ENCODE results near the gene KCNN1. TPM values are rescaled to one million over a fixed set of nuclear protein-coding genes. Genes with fewer than 3 reads are reported as not detected.
A peak's percentile ranks its signal among the peaks of the same experiment; 100 is the strongest.

The KCNN1 gene
- total and polyA plus RNA-seq, 2 of the 4 experiments (the other 2 are of a cell fraction), result 0.09 TPM; not detected in 1

GRCh38 chr19:17975032-17975431 is 8.1 kb downstream of the KCNN1 start:
- peaks cover 22% of the 10 kb centered on the region for H3K27me3 ChIP-seq (ENCODE audit: control insufficient read depth, insufficient read depth, low read length)
- intact Hi-C loops (cut with micrococcal nuclease) (no loop called here), in situ Hi-C loops (cut with MboI; ENCODE audit: low sequenced_read_pairs) (no loop called here), dilution Hi-C loops (cut with HindIII; ENCODE audit: low sequenced_read_pairs, unreplicated experiment) (no loop called here)
- no peak overlapping the region for H2AK9ac ChIP-seq (replicated peaks; ENCODE audit: low read depth, low read length, poor library complexity)
- H3K9me3 ChIP-seq (ENCODE audit: control insufficient read depth, insufficient read depth, low read length), result no peaks in the 10 kb centered on the region
- no peaks in the 10 kb centered on the region for H4K20me1 ChIP-seq (ENCODE audit: insufficient read depth, low read length)
- H4K8ac ChIP-seq (ENCODE audit: low read depth in 2 of 2, low read length in 2 of 2), result no peak overlapping the region
- no peak overlapping the region for H2BK15ac ChIP-seq (ENCODE audit: low read depth, low read length)
- no peaks in the 10 kb centered on the region for H3K9me1 ChIP-seq (ENCODE audit: insufficient read depth, low read length)
- no peak overlapping the region for H2BK5ac ChIP-seq (ENCODE audit: low read depth, low read length, poor library complexity, severe bottlenecking)
- no TSS peak for BruUV-seq (replicated peaks)
- no peak overlapping the region for H2BK20ac ChIP-seq (ENCODE audit: low read depth, low read length)
- peak overlapping the region; percentile 33 for H2AFZ ChIP-seq (replicated peaks; ENCODE audit: low read length, poor library complexity)
- H3K79me1 ChIP-seq (ENCODE audit: low read depth in 1 of 2, low read length in 2 of 2), result no peaks in the 10 kb centered on the region
- no peaks in the 10 kb centered on the region for H3K36me3 ChIP-seq (ENCODE audit: control insufficient read depth, insufficient read depth, low read length)
- no peak overlapping the region for H4K91ac ChIP-seq (ENCODE audit: insufficient read depth, low read depth, low read length)
- H3K4ac ChIP-seq (ENCODE audit: low read depth, low read length), result no peak overlapping the region
- no peak overlapping the region for H3K14ac ChIP-seq (replicated peaks; ENCODE audit: low read depth, low read length)
- no peak overlapping the region for H4K5ac ChIP-seq (ENCODE audit: low read depth, low read length)
- DNase-seq (no peak), ATAC-seq (ENCODE audit: low read depth) (no peak)
- H3K18ac ChIP-seq (ENCODE audit: low read depth, low read length), result no peak overlapping the region
- no peak overlapping the region for H3K4me2 ChIP-seq (ENCODE audit: low read depth, low read length)
- no peak overlapping the region for H2AK5ac ChIP-seq (ENCODE audit: low read depth, low read length)
- no peak overlapping the region for H3K56ac ChIP-seq (ENCODE audit: extremely low read depth, insufficient read depth, low read length)
- H3K23ac ChIP-seq (ENCODE audit: low read depth, low read length), result no peak overlapping the region
- ChIA-PET CTCF (no interaction called here), POLR2A (ENCODE audit: unreplicated experiment) (interaction anchor here (0.7 kb wide), 1 partner anchor 9 kb away, joined by 4 read pairs; no protein-coding TSS in a partner anchor)
- no CpG with 5 or more reads among the region's 8 CpGs for WGBS, 2 experiments (ENCODE audit: extremely low coverage in 2 of 2, insufficient read length in 1 of 2)
- H3K4me1 ChIP-seq (ENCODE audit: control insufficient read depth, insufficient read depth, low read length), result no peaks in the 10 kb centered on the region
- no peak for TF ChIP-seq NFE2L2 (IDR thresholded peaks at IDR 0.05; ENCODE audit: low read depth, low read length)
- no peak for TF ChIP-seq RFX5 (IDR thresholded peaks at IDR 0.05; ENCODE audit: low read depth, low read length)
- no peak for TF ChIP-seq BHLHE40 (IDR thresholded peaks at IDR 0.05; ENCODE audit: low read depth, low read length)
- TF ChIP-seq CEBPB (IDR thresholded peaks at IDR 0.05; ENCODE audit: low read depth, low read length), result no peak
- TF ChIP-seq MAFK (IDR thresholded peaks at IDR 0.05; ENCODE audit: low read depth, low read length), result no peak
- H3K9ac ChIP-seq (ENCODE audit: low read depth, low read length), result no peak overlapping the region
- H3K27ac ChIP-seq (ENCODE audit: insufficient read depth, low read length), result no peak overlapping the region
- no peak overlapping the region for H3K4me3 ChIP-seq (ENCODE audit: insufficient read depth, low read depth, low read length)
- H2BK120ac ChIP-seq (ENCODE audit: low read depth, low read length), result no peak overlapping the region

Measured in IMR-90 (cell line).